ENCODE data around the gene NCKIPSD. TPM values are rescaled to one million over a fixed set of nuclear protein-coding genes. Genes with fewer than 3 reads are reported as not detected.
A peak's percentile ranks its signal among the peaks of the same experiment; 100 is the strongest.

The NCKIPSD gene
- total RNA-seq, 1 donor from 2014 or later, result 24.7 TPM

DNA sequence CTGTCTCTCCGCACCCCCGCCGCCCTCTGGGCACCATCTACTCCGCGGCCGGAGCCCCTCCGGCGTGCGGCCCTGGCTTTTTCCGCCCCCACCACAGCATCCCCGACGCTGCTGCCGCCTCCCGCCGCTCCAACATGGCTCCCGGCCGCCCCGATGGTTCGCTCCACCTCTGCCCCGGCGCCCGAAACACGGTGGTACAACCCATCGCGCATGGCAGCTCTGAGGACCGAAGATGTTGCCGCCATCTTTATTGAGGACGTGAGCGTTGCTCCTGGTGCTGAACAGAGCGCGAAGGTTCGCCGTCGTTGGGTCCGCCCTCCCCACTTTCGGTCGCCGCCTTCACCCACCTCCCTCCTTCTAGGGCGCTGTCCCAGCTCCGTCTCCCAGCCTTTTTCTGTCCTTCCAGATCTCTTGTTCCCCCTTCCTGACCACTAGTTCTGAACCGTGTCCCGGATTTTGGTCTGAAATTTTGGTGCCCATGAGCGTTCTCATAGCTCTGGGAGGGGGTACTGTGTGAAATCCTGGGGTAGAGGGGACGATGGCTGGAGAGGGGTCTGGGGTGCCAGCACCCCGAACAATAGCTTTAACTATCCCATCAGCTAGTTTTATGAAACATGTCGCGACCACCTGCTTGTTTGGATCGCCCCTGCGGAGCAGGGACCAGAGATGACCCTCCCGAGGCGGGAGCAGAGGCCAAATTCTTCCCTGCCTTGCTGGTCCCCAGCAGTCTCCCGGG lies 22.8 kb downstream of the NCKIPSD start, which contains the start of gene CELSR3:
Gene CELSR3, minus strand, starts transcription at position 134 of the 736 bp plus-strand sequence. CDS start 252 bp downstream, outside the sequence.
- Mint-ChIP-seq H3K27me3 (ENCODE audit: low read depth) (no peaks in the 10 kb centered on the region), H3K36me3 (ENCODE audit: low read depth) (peaks cover 3% of the 10 kb centered on the region), H3K27ac (ENCODE audit: unreplicated experiment) (peak within 1 kb of the TSS; percentile 99), H3K4me1 (ENCODE audit: low read depth) (peaks cover 19% of the 10 kb centered on the region), H3K9me3 (ENCODE audit: low read depth) (peaks cover 4% of the 10 kb centered on the region), H3K4me3 (ENCODE audit: unreplicated experiment) (peak within 1 kb of the TSS; percentile 84)
- DNase-seq (ENCODE audit: low spot score), result peak; percentile 97
- TF ChIP-seq, protein P1, sequence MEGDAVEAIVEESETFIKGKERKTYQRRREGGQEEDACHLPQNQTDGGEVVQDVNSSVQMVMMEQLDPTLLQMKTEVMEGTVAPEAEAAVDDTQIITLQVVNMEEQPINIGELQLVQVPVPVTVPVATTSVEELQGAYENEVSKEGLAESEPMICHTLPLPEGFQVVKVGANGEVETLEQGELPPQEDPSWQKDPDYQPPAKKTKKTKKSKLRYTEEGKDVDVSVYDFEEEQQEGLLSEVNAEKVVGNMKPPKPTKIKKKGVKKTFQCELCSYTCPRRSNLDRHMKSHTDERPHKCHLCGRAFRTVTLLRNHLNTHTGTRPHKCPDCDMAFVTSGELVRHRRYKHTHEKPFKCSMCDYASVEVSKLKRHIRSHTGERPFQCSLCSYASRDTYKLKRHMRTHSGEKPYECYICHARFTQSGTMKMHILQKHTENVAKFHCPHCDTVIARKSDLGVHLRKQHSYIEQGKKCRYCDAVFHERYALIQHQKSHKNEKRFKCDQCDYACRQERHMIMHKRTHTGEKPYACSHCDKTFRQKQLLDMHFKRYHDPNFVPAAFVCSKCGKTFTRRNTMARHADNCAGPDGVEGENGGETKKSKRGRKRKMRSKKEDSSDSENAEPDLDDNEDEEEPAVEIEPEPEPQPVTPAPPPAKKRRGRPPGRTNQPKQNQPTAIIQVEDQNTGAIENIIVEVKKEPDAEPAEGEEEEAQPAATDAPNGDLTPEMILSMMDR (IDR thresholded peaks at IDR 0.05), result peak; percentile 11

DNA sequence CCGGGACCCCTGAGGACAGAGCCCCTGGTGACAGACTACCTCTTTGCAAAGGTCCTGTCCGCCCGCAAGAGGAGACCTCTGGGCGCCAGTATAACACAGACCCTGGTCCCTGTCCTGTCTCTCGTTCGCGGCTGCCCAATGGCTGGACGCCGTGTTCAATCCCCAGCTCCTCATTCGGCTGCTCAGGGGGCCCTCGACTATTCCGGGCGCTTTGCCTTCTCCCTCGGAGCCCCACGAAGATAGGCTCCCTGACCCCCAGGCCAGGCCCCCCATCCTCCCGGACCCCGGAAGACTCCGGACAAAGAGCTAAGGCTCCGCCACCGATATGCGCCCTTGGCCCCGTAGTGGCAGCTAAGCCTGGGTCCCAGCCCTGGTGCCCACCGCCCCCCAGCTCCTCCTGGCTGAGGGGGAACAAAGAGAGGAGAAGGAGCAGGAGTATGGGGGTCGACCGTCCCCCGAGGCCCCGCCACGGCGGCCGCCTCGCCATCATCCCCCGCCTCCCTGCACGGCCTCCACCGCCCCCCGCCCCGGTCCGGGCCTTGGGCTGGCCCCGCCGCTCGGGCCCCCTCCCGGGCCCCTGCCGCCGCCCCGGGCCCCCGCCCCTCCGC lies 23.5 kb downstream of the NCKIPSD start:
- no peaks in the 10 kb centered on the region for H3K27me3 Mint-ChIP-seq (ENCODE audit: low read depth)
- peaks cover 3% of the 10 kb centered on the region for H3K36me3 Mint-ChIP-seq (ENCODE audit: low read depth)
- H3K9me3 Mint-ChIP-seq (ENCODE audit: low read depth), result peaks cover 4% of the 10 kb centered on the region
- H3K4me3 Mint-ChIP-seq (ENCODE audit: unreplicated experiment), result peak overlapping the region; percentile 84
- no peak for DNase-seq (ENCODE audit: low spot score)
- H3K27ac Mint-ChIP-seq (ENCODE audit: unreplicated experiment), result no peak overlapping the region
- peaks cover 19% of the 10 kb centered on the region for H3K4me1 Mint-ChIP-seq (ENCODE audit: low read depth)
- TF ChIP-seq, protein P1 (IDR thresholded peaks at IDR 0.05), result no peak

DNA sequence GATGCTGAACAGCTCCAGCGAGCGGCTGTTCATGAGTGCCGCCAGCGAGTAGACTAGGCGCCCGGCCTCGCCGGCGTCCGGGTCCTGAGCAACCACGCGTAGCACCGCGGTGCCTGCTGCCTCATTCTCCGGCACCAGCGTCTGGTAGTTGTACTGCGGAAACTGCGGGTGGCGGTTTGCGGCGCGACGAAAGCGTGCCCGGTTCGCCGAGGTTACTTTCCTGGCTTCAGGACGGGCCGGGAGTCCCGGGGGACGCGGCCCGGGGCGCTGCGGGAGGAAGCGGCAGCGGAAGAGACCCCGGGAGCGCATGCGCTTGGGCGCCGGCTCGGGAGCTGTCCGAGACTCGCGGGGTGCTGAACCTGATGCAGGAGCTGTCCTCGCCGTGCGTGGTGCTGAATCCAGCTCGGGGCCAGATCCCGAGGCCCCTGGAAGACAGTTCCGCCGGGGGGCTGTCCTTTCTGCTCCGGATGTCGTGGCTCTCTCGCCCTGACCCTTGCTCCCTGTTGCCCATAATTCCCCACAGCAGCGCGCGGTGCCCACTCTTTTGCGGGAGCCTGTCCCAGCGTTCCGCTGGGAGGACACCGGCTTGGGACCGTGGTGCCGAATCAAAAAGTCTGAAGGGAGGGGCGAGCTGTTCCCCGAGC lies 24.1 kb downstream of the NCKIPSD start:
- peak; percentile 96 for DNase-seq (ENCODE audit: low spot score)
- Mint-ChIP-seq H3K27ac (ENCODE audit: unreplicated experiment) (no peak overlapping the region), H3K27me3 (ENCODE audit: low read depth) (no peaks in the 10 kb centered on the region), H3K4me1 (ENCODE audit: low read depth) (peaks cover 19% of the 10 kb centered on the region), H3K36me3 (ENCODE audit: low read depth) (peaks cover 3% of the 10 kb centered on the region), H3K9me3 (ENCODE audit: low read depth) (peaks cover 4% of the 10 kb centered on the region), H3K4me3 (ENCODE audit: unreplicated experiment) (peak overlapping the region; percentile 67)
- TF ChIP-seq, protein P1 (IDR thresholded peaks at IDR 0.05), result no peak

DNA sequence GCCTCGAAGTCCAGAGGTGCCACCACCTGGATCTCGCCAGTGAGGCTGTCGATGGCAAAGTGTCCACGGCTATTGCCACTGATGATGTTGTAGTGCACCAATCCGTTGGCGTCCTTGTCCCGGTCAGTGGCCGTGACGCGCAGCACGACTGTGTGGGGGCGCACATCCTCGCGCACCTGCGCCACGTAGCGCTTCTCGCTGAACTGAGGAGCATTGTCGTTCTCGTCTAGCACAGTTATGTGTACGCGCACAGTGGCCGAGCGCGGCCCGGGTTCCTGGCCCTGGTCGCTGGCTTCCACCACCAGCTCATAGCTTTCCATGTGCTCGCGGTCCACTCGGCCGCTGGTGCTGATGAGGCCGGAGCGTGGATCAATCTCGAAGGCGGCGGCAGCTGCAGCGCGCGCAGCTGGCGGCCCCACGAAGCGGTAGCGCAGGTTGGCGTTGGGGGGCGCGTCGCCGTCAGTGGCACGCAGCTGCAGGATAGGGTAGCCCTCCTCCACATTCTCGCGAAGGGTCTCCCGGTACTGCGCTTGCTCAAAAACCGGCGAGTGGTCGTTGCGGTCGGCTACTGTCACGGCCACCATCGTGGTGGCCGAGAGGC lies 24.8 kb downstream of the NCKIPSD start:
- Mint-ChIP-seq H3K27ac (ENCODE audit: unreplicated experiment) (no peak overlapping the region), H3K9me3 (ENCODE audit: low read depth) (peaks cover 4% of the 10 kb centered on the region), H3K36me3 (ENCODE audit: low read depth) (peaks cover 3% of the 10 kb centered on the region), H3K4me1 (ENCODE audit: low read depth) (peaks cover 19% of the 10 kb centered on the region), H3K4me3 (ENCODE audit: unreplicated experiment) (peak overlapping the region; percentile 67), H3K27me3 (ENCODE audit: low read depth) (no peaks in the 10 kb centered on the region)
- TF ChIP-seq, protein P1 (IDR thresholded peaks at IDR 0.05), result no peak
- peak; percentile 88 for DNase-seq (ENCODE audit: low spot score)

DNA sequence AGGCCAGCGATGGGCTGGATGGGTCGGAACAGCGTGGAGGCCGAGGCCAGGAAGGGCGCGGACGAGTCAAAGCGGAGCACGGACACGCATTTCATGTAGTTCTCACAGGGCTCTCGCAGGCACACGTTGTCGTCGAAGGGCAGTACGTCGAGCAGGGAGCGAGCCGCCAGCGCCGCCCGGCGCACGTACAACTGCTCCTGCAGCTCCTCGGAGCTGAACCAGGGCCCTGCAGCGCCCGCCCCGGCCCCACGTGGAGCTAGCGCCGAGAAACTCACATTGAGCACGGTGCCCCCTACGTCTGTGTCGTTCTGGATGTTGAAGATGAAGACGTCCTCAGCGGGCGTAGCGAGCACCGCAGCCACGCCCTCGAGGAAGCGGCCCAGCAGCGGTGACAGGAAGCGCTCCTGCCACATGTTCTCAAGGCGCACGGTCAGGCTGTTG lies 28.9 kb downstream of the NCKIPSD start:
- no peaks in the 10 kb centered on the region for H3K27me3 Mint-ChIP-seq (ENCODE audit: low read depth)
- H3K9me3 Mint-ChIP-seq (ENCODE audit: low read depth), result peaks cover 4% of the 10 kb centered on the region
- H3K36me3 Mint-ChIP-seq (ENCODE audit: low read depth), result peaks cover 14% of the 10 kb centered on the region
- DNase-seq (ENCODE audit: low spot score), result peak; percentile 91
- no peak overlapping the region for H3K4me3 Mint-ChIP-seq (ENCODE audit: unreplicated experiment)
- peaks cover 8% of the 10 kb centered on the region for H3K4me1 Mint-ChIP-seq (ENCODE audit: low read depth)
- H3K27ac Mint-ChIP-seq (ENCODE audit: unreplicated experiment), result no peak overlapping the region
- TF ChIP-seq, protein P1 (IDR thresholded peaks at IDR 0.05), result no peak

All from chondrocyte (in vitro differentiated cells).